Muscle of back (tissue), 11 donors: ENCODE measurements around the gene SFXN4. TPM values are rescaled to one million over a fixed set of nuclear protein-coding genes. Genes with fewer than 3 reads are reported as not detected.
"Not testable (repeated sequence)": the region's sequence is repeated elsewhere in the genome, so short reads cannot be mapped to it uniquely, and the experiment has no call there.

Source experiments
- DNase-seq, 3 donors: peaks; one replicate each; pipeline versions ENCODE4 v3.0.0 to v3.0.0-alpha.2; 2013
- polyA plus RNA-seq, 10 donors: library from polyadenylated mRNA; unstranded; fragments of 120-200 nt; gene quantifications; one replicate each; pipeline ENCODE4 v1.2.1, GENCODE V29; 2013; ENCODE audit not compliant: insufficient read length in 10 of 10

SFXN4 gene
- polyA plus RNA-seq, 10 donors = 16.0 to 32.8 (median 22.3) TPM

DNA sequence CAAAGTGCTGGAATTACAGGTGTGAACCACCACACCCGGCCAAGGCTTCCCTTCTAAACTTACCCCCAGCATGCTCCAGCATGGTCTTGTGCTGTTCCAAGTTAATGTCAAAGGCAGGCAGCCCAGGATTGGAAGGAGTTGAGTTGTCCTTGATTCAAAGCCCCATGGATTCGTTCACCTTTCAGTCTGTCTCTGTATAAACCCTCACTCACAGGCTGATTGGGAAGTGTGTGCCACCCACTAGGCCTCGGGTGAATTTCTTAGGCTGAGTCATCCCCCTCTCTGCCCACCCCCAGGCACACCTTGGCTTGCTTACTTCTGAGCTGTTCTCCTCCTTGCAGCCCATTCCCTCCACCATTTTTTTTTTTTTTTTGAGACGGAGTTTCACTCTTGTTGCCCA is 26.4 kb upstream of the SFXN4 start:
- no peak for DNase-seq

DNA sequence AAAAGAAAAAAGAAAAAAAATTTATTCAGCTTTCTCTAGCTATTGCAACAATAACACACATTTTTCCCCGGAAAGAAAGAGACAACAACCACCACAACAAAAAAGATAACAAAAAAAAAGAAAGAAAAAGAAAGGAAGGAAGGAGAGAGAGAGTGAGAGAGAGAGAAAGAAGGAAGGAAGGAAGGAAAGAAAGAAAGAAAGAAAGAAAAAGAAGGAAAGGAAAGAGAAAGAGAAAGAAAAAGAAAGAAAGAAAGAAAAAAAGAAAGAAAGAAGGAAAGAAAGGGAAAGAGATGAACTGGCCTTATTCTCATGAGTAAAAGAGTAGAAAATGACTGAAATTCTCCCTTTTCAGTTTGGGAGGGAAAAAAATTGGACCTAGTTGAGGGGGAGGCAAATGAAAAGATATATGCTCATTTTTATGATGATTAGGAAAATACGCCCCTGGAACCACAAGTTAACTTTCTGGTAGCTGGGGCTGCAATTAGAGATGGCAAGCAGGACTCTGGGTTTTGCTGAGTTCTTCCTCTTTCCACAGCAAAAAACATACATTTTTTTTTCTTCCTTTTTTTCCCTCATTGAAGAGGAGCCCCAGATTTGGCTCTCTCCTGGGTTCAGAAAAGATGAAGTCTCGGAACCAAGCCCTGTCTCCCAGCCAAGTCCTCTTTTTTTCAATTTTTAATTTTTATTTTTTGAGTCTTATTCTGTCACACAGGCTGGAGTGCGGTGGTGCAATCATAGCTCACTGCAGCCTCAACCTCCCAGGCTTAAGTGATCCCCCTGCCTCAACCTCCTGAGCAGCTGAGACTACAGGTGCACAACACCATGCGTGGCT is 25.7 kb upstream of the SFXN4 start:
- DNase-seq = peak in 1 of 3 donors; percentile 44

GRCh38 chr10:119190353-119190752 is 24.8 kb upstream of the SFXN4 start:
- DNase-seq = peak in 1 of 3 donors; percentile 91

- DNase-seq = no peak
Observed at GRCh38 chr10:119189811-119190282, 24.3 kb upstream of the SFXN4 start.

DNA sequence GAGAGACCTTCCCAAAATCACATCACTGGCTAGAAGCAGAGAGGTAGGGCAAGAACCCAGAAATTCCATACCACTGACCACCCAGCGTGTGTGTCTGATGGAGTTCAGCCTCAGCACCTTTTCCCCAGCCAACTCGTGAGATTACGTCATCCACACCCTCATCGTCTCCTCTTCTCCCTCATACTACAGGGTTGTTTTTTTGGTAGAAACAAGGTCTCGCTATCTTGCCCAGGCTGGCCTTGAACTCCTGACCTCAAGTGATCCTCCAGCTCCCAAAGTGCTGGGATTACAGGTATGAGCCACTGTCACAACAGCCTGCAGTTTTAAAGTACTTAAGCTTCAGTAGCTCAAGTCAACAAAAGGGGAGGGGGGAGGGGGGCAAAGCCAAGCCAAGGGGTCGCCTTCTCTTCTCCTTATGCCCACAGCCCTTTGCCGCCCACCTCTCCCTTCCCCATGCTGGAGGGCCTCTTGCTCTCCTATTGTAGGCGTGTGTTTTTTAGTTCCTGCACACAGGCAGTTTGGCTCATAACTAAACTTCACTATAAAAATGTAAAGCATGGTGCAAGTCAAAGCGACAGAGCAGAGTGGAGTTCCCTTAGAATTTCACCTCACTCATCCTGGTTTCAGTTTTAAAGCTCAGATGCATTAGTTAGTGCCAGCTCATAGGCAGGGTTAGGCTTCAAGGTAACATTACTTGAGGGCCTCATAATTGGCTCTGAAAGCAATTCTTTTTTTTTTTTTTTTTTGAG is 18.3 kb upstream of the SFXN4 start:
- no peak for DNase-seq

DNA sequence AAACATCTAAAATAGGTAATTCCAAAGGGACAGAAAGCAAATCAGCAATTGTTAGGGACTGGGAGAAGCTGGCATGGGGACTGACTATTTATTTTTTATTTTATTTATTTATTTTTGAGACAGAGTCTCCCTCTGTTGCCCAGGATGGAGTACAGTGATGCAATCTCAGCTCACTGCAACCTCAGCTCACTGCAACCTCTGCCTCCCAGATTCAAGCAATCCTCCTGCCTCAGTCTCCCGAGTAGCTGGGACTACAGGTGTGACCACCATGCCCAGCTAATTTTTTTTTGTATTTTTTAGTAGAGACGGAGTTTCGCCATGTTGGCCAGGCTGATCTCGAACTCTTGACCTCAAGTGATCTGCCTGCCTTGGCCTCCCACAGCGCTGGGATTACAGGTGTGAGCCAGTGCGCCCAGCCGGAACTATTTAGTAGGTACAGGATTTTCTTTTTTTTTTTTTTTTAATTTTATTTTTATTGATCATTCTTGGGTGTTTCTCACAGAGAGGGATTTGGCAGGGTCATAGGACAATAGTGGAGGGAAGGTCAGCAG is 15.4 kb upstream of the SFXN4 start:
- not testable (repeated sequence) for DNase-seq

DNA sequence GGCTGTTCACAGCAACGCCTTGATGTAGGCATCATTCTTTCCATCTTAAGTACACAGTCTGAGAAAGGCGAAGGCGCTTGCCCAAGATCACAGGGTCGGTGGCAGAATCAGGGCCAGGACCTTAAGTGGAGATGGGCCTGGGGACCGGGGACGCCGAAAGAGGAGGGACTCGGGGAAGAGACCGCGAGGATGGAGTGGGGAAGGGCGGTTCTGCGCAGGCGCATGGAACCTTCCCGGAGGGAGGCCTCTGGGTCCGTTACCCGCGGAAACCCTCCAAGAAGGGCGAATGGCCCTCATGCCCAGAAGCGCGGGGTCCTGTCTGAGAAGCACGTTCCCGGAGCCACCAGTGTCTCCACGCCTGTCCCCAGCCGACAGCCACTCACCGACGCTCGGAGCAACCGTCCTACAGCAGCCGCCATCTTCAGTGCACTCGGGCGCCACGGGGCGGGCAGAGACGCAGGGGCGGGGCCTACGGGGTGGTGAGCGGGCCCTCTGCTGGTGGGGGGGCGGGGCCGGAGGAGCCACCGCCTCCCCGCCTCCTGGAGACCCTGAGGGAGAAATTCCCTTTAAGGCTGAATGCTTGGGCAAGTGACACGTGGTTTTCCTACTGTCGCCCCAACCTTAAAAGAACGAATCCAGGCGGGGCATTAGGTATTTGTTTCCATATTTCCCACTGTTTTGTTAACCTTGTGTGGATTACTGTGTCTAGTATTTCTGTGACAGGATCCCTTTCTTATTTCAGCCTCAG is 13.0 kb upstream of the SFXN4 start, which contains the start of gene PRDX3:
PRDX3 (minus strand) TSS at position 441 of the 748 bp plus-strand sequence; CDS start at position 419, 22 bp downstream.
- peak; percentile 92 to 98 (median 93) for DNase-seq

- DNase-seq = no peak
Observed at GRCh38 chr10:119177708-119178371, 12.3 kb upstream of the SFXN4 start.

GRCh38 chr10:119176166-119176565 is 10.7 kb upstream of the SFXN4 start:
- DNase-seq = no peak

- no peak for DNase-seq
Observed at GRCh38 chr10:119174109-119174508, 8.6 kb upstream of the SFXN4 start.

DNA sequence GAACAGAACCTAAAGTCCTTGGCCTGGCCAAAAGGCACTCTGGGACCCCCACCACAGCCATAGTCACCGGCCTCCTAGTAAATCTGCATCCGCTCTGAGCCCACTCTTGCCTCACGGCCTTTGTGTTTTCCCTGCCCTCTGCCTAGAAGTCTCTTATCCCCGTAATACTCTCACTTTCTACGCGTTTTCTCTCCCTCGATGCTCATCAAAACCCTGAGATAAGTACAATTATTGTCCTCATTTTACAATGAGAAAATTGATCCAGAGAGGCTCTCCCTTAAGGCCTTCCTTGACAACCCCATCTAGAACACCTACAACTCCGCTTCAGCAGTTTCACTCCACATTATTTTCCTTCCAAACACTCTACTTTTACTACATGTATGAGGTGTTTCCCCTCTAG is 1.5 kb upstream of the SFXN4 start:
- DNase-seq = no peak

DNA sequence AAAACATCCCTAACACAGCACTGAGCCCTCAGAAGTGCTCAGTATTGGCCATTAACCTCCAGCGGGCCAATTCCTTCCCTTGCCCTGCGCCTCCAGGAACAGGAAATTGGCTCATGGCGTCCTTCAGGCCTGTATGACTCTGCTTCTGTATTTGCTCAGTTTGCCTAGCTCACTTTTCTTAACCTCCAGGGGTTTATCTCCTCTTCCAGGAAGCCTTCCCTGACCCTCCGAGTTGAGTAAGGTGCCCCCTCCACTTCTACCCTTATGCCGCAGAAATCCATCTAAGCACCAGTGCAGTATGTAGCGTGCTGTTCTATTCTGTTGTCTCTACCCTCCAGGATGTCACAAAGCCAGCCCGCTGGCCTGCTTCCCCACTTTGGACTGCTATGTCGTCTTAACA is 1.1 kb upstream of the SFXN4 start:
- peak in 1 of 3 donors; percentile 20 for DNase-seq

GRCh38 chr10:119166118-119166500 is 595 bp upstream of the SFXN4 start:
- DNase-seq = no peak

- DNase-seq = no peak
Observed at GRCh38 chr10:119162452-119163092, 2.9 kb downstream of the SFXN4 start.

- DNase-seq = no peak
Observed at GRCh38 chr10:119161680-119162451, 3.6 kb downstream of the SFXN4 start.

DNA sequence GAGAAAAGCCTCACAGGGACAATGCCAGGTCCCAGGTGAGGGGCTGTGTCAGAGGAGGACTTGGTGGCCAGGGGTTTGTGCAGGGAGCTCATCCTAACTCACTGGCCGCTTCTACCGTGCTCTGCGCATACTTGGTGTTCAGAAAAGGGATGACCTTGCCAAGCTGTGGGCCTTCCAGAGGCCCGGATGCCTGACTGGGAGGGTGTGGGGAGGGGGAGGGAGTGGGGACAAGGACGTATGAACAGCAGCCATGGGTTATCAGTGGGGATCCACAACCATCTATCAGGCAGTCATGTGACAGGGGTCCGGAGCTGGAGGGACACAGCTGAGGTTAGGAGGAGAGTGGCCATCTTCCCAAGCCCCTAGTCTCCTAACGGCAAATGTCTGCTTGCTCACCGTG is 6.2 kb downstream of the SFXN4 start:
- DNase-seq = no peak

DNA sequence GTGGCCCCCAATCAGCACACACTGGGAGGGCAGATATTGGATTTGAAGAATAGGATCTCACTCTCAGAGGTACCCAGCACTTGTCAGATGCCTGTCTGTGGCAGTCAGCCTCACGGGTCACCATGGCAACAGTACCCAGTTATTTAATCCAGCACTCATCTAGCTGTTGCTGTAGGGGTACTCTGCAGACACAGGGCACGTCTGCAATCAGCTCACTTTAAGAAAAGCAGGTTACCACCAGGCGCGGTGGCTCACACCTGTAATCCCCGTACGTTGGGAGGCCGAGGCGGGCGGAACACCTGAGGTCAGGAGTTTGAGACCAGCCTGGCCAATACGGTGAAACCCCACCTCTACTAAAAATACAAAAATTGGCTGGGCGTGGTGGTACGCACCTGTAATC is 11.9 kb downstream of the SFXN4 start:
- DNase-seq = no peak

GRCh38 chr10:119153041-119153440 is 12.5 kb downstream of the SFXN4 start:
- DNase-seq = no peak

DNA sequence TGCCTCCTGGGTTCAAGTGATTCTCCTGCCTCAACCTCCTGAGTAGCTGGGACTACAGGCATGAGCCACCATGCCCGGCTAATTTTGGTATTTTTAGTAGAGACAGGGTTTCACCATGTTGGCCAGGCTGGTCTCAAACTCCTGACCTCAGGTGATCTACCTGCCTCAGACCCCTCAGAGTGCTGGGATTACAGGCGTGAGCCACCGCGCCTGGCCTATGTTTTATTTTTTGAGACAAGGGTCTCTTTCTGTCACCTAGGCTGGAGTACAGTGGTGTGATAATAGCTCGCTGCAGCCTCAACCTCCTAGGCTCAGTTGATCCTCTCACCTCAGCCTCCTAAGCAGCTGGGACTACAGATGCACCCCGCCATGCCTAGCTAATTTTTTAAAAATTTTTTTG is 13.9 kb downstream of the SFXN4 start:
- not testable (repeated sequence) for DNase-seq

DNA sequence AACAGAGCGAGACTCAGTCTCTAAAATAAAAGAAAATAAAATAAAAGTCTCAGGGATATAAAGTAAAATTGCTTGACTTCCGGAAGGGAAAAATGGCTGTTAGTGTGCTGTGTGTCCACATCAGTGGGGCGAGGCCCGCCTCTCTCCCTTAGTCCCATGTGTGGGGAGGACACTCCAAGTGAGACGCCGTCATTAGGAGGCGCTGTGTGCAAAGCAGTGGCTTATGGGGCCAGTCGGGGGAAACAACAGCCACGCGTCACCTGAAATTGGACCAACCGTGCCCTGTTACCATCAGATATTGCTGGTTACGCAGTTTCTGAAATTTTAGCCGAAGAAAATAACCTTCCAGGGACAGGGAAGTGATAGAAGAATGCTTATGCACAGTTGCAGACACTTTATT is 15.8 kb downstream of the SFXN4 start:
- no peak for DNase-seq
